Choroid plexus epithelial cell (primary cell): ENCODE measurements around the gene HDAC11.

Source experiments
- DNase-seq: peaks from one replicate; pipeline ENCODE4 v3.0.0-alpha.2; 2010; ENCODE audit warnings: low read depth
- H3K4me3 ChIP-seq: 2 replicates; pipeline ENCODE4 v1.5.1; 2011; ENCODE audit warnings: low read depth, mild to moderate bottlenecking, control low read depth, low read length, moderate library complexity
- TF ChIP-seq, protein P1 (sequence below): conservative IDR thresholded peaks from 2 replicates; pipeline ENCODE4 v1.5.1; 2011; ENCODE audit warnings: low read depth, mild to moderate bottlenecking, control low read depth, inconsistent platforms, low read length, moderate library complexity

HDAC11 gene

DNA sequence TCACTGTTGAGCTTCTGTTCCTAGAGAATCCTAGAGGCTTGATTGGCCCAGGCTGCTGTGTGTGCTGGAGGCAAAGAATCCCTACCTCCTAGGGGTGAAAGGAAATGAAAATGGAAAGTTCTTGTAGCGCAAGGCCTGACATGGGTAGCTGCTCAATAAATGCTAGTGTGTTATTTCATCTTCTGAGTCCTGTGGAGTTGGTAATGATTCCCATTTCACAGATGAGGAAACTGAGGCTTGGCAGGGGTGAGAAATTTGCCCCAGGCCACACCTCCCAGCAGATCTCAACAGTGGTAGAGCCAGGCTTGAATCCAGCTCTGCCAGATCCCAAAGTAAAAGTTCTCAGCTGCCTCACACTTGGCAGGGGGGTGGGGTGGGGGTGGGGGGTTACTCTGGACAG, 26.1 kb downstream of the HDAC11 start:
- TF ChIP-seq, protein P1, sequence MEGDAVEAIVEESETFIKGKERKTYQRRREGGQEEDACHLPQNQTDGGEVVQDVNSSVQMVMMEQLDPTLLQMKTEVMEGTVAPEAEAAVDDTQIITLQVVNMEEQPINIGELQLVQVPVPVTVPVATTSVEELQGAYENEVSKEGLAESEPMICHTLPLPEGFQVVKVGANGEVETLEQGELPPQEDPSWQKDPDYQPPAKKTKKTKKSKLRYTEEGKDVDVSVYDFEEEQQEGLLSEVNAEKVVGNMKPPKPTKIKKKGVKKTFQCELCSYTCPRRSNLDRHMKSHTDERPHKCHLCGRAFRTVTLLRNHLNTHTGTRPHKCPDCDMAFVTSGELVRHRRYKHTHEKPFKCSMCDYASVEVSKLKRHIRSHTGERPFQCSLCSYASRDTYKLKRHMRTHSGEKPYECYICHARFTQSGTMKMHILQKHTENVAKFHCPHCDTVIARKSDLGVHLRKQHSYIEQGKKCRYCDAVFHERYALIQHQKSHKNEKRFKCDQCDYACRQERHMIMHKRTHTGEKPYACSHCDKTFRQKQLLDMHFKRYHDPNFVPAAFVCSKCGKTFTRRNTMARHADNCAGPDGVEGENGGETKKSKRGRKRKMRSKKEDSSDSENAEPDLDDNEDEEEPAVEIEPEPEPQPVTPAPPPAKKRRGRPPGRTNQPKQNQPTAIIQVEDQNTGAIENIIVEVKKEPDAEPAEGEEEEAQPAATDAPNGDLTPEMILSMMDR = no peak
- H3K4me3 ChIP-seq = no peak overlapping the region
- DNase-seq = no peak

DNA sequence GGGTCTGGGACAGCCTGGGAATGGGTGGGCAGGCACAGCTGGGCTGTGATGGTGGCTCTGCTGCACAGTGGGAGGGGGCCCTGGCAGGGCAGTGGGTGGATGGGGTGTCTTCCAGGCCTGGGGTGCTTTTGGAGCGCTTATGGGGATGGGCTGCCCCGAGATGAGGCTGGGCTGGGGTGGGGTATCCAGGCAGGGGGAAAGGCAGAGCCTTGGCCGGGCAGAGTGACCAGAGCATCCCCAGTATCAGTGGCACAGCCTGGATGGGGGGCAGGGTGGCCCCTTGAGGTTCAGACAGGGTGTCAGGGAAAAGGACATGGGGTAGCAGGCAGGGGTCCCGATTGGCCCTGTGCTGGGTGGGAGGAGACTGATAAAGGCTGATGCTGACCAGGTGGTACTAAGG, 26.6 kb downstream of the HDAC11 start:
- DNase-seq = no peak
- TF ChIP-seq, protein P1 = no peak
- no peak overlapping the region for H3K4me3 ChIP-seq

DNA sequence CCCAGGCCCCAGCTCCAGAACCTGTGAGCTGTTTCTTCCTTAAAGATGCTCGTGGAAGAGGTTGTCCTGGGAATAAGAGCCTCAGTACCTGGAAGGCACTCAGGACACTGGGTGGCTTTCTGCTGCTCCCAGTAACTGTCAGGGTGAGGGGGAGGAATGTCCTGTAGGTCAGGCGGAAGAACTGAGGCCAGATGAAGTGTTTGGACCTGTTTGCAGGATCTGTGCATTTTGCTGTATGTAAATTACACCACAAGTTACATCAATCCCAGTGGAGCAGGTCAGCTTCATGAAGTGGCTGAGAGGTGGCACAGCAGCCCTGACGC, 27.1 kb downstream of the HDAC11 start:
- TF ChIP-seq, protein P1 = no peak
- no peak overlapping the region for H3K4me3 ChIP-seq
- DNase-seq = no peak

DNA sequence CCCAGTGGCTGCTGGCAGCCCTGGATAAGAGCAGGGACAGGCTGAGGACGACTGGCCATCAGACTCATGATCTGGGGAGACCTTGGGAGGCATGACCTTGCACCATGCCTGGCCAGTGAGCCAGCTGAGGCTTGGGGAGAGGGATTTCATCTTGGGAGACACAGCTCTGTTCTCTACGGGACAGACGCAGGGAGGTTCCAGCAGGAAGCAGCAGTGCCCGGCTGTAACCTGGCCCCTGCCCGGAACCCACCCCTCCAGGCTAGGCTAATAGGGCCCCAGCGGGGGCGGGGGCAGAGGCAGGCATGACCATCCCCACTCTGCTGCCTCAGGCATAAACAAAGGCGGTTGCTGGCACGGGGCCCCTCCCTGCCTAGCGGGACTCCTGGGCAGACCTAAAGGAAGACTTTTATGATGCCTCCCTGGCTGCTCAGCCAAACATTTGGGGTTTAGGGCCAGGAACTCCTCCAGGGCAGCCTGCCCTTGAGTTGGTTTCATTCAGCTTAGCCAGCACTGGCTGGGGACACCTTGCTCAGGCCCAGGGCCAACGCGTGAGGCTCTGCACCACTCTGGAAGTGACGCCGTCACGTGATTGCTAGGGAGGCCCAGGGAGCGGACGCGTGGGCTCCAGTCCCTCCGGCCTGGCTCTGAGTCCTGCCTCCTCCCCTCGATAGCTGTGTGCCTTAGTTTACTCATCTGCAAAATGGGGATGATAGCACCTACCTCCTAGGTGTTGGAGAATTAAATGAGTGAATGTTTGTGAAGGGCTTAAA, 27.6 kb downstream of the HDAC11 start:
- TF ChIP-seq, protein P1 = no peak
- DNase-seq = no peak
- no peak overlapping the region for H3K4me3 ChIP-seq

DNA sequence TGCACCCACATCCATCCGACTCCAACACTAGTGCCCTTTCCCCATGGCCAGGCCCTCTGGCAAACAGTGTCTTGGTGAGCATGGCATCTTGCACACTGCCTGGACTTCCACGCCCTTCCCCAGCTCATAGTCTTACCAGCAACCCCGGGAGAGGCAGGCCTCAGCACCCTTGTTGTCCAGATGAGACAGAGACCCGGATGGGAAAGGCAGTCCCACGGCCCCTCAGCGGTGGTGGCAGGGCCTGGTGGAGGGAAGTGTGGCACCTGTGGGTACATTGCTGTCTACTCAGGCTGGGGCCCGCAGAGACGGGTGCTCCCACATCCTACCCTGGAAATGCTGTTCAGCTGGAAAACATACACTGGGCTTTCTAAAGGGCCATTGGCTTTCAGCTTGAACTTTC, 28.4 kb downstream of the HDAC11 start:
- no peak overlapping the region for H3K4me3 ChIP-seq

DNA sequence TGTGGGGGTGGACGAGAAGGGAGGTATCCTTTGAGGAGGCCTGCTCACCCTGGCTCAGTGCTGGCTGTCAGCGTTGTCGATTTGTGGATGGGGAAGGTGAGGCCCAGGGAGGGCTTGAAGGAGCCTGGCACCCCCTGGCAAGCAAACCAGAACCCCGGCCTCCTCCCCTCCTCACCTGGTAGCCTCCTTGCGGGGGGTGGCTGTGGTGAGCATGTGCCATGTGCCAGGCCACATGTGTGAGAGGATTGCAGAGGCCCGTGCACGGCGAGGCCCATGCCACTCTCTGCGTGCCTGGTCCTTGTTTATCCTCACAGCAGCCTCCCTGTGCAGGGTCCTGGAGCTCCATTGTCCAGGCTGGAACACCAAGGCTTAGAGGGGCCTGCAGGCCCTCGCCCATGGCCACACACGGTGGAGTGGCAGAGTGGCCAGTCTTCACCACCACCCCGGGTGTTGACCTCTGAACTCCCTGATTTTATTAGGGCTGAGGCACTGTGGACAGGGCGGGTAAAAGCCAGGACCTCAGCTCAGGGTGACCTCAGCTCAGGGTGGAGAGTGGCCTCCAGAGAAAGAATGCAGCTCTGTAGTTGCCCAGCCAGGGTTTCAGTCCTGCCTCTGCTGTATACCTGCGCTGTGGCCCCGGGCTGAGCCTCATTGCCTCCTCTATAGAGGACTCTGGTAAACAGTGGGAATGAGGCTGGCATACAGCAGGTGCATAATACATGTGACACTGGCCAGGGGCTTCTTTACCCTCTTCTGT, 29.1 kb downstream of the HDAC11 start:
- TF ChIP-seq, protein P1 = no peak
- no peak for DNase-seq
- no peak overlapping the region for H3K4me3 ChIP-seq

More for the DNA sequence above, 28.4 kb downstream of the HDAC11 start:
- TF ChIP-seq, protein P1 = no peak
- no peak for DNase-seq
